ENCODE results near the gene ABCB4.

Gene ABCB4

GRCh38 chr7:87424075-87424474 is 51.4 kb downstream of the ABCB4 start:
- no peak for DNase-seq

GRCh38 chr7:87420173-87420572 is 55.3 kb downstream of the ABCB4 start:
- no peak for DNase-seq

- DNase-seq: peak in 27 of 51 donors; percentile 1 to 82 (median 21)
Observed at GRCh38 chr7:87416682-87417587, 58.5 kb downstream of the ABCB4 start.

GRCh38 chr7:87414794-87415188 is 60.7 kb downstream of the ABCB4 start:
- no peak for DNase-seq

GRCh38 chr7:87413951-87414793 is 61.3 kb downstream of the ABCB4 start:
- DNase-seq: no peak

- no peak for DNase-seq
Observed at GRCh38 chr7:87413029-87413428, 62.5 kb downstream of the ABCB4 start.

- DNase-seq: peak in 1 of 51 donors; percentile 2
Observed at GRCh38 chr7:87411186-87411585, 64.3 kb downstream of the ABCB4 start.

- DNase-seq: no peak
Observed at GRCh38 chr7:87404674-87405073, 70.8 kb downstream of the ABCB4 start.

- DNase-seq: no peak
Observed at GRCh38 chr7:87398446-87398845, 77.0 kb downstream of the ABCB4 start.

- DNase-seq: no peak
Observed at GRCh38 chr7:87395442-87396020, 79.9 kb downstream of the ABCB4 start.

- no peak for DNase-seq
Observed at GRCh38 chr7:87391020-87391701, 84.3 kb downstream of the ABCB4 start.

GRCh38 chr7:87380905-87381304 is 94.6 kb downstream of the ABCB4 start:
- DNase-seq: no peak

GRCh38 chr7:87375662-87376435 is 99.6 kb downstream of the ABCB4 start:
- DNase-seq: no peak

- no peak for DNase-seq
Observed at GRCh38 chr7:87370660-87371180, 104.8 kb downstream of the ABCB4 start.

GRCh38 chr7:87369216-87369615 is 106.3 kb downstream of the ABCB4 start:
- DNase-seq: no peak

- DNase-seq: no peak
Observed at GRCh38 chr7:87364246-87364645, 111.2 kb downstream of the ABCB4 start.

- no peak for DNase-seq
Observed at GRCh38 chr7:87363342-87363741, 112.1 kb downstream of the ABCB4 start.

GRCh38 chr7:87361320-87361719 is 114.2 kb downstream of the ABCB4 start:
- DNase-seq: no peak

- peak in 1 of 51 donors; percentile 19 for DNase-seq
Observed at GRCh38 chr7:87359366-87359765, 116.1 kb downstream of the ABCB4 start.

GRCh38 chr7:87356448-87356847 is 119.0 kb downstream of the ABCB4 start:
- DNase-seq: no peak

Data from hypothalamus (tissue), 51 donors.